H1 (cell line): ENCODE data around the gene TRAPPC3. TPM values are rescaled to one million over a fixed set of nuclear protein-coding genes. Genes with fewer than 3 reads are reported as not detected.

Experiments
- ASH2L ChIP-seq: fragments of 200-600, 300-600 bp; sonication (generic); IDR thresholded peaks from one replicate; pipeline ENCODE4 v1.7.1; 2017; ENCODE audit warnings: low read length
- ATF3 ChIP-seq: IDR thresholded peaks from 2 replicates; pipeline ENCODE4 v1.6.1; 2011; ENCODE audit warnings: low read depth, mild to moderate bottlenecking, low read length; ENCODE audit not compliant: insufficient read depth
- CHD2 ChIP-seq: IDR thresholded peaks from 2 replicates; pipeline ENCODE4 v1.6.1; 2012; ENCODE audit warnings: low read length, improper control_type of control experiment
- CREB1 ChIP-seq: IDR thresholded peaks from 2 replicates; pipeline ENCODE4 v1.6.1; 2012; ENCODE audit warnings: inconsistent platforms
- CTBP2 ChIP-seq: IDR thresholded peaks from 2 replicates; pipeline ENCODE4 v1.7.0; 2011; ENCODE audit warnings: borderline replicate concordance, mild to moderate bottlenecking, moderate library complexity, mixed read lengths, low read length; ENCODE audit not compliant: insufficient read depth, insufficient read length
- EGR1 ChIP-seq: IDR thresholded peaks from 2 replicates; pipeline ENCODE4 v1.6.1; 2011; ENCODE audit warnings: low read depth, low read length, borderline replicate concordance
- MAX ChIP-seq: IDR thresholded peaks from 2 replicates; pipeline ENCODE4 v1.6.1; 2012; ENCODE audit warnings: inconsistent platforms
- POLR2A ChIP-seq, 2 experiments: IDR thresholded peaks; 1 replicate in 1 of 2; 2 replicates in 1 of 2; pipeline ENCODE4 v1.6.1; 2011; ENCODE audit warnings: low read depth in 2 of 2, low read length in 2 of 2, mild to moderate bottlenecking in 2 of 2; ENCODE audit errors: control extremely low read depth in 1 of 2
- RBBP5 ChIP-seq: IDR thresholded peaks from 2 replicates; pipeline ENCODE4 v1.7.1; 2012; ENCODE audit warnings: low read depth, mild to moderate bottlenecking, inconsistent platforms, low read length, moderate library complexity, borderline replicate concordance
- SAP30 ChIP-seq: fragments of 300-600 bp; sonication (generic); IDR thresholded peaks from 2 replicates; pipeline ENCODE4 v1.7.1; 2012; ENCODE audit warnings: low read length, moderate library complexity, mild to moderate bottlenecking, inconsistent platforms; ENCODE audit not compliant: insufficient read depth, insufficient replicate concordance
- SIN3A ChIP-seq, 2 experiments: IDR thresholded peaks in 1 of 2; conservative IDR thresholded peaks in 1 of 2; 2 replicates each; pipeline ENCODE4 v1.6.1; 2011 to 2012; ENCODE audit warnings: low read length in 2 of 2, improper control_type of control experiment in 1 of 2, low read depth in 1 of 2, mild to moderate bottlenecking in 1 of 2
- polyA plus RNA-seq, 7 experiments: library from polyadenylated mRNA; depleted of rRNA in 3 of 7; stranded (reverse) in 5 of 7; unstranded in 2 of 7; fragments of >200 nt in 5 of 7; fragments of 200-250 nt in 2 of 7; gene quantifications; 1 replicate in 5 of 7; 2 replicates in 1 of 7; 4 replicates in 1 of 7; pipeline versions ENCODE4 v1.2.1 to v1.2.3, GENCODE V29; 2011 to 2013; ENCODE audit warnings: missing spikeins in 2 of 7, mixed read lengths in 2 of 7
- total RNA-seq: library from RNA; stranded (reverse); fragmentation: NEBNext Ultra II Directional; extraction: Animal tissue kit (Norgen Biotek cat#: 25700); gene quantifications from 2 replicates; pipeline ENCODE4 v1.2.1, GENCODE V29; 2021
- TF ChIP-seq, protein P1 (sequence below): IDR thresholded peaks from 2 replicates; pipeline ENCODE4 v1.6.1; 2012; ENCODE audit warnings: low read length, inconsistent platforms

The TRAPPC3 gene
- total and polyA plus RNA-seq, 2 of the 8 experiments (the other 6 are each of a cell fraction or from before 2014, with no cell fraction given), result 47.8 to 51.0 TPM

GRCh38 chr1:36156329-36157114 is 7.2 kb upstream of the TRAPPC3 start (continued):
- TF ChIP-seq CTBP2 (peak; percentile 73), RBBP5 (peak; percentile 84; the same call in 1 of the 2 replicates), SAP30 (no peak), CREB1 (0 out of 2 replicates have a peak, but pooled peaks have one; percentile 24), ATF3 (no peak), ASH2L (peak; percentile 82), SIN3A (conservative IDR thresholded peaks at IDR 0.05 in 1 of 2, IDR thresholded peaks at IDR 0.05 in 1 of 2; ENCODE audit: low read depth in 1 of 2, low read length in 2 of 2) (peak; percentile 57 to 65; a peak in 1 of 4 replicates), MAX (peak; percentile 71; the same call in 1 of the 2 replicates), POLR2A (IDR thresholded peaks at IDR 0.05; ENCODE audit: control extremely low read depth in 1 of 2, low read depth in 2 of 2, low read length in 2 of 2) (0 out of 3 replicates have a peak, but pooled peaks of 1 of the 2 experiments have one; percentile 12), CHD2 (no peak), EGR1 (peak; percentile 84)
- TF ChIP-seq, protein P1, sequence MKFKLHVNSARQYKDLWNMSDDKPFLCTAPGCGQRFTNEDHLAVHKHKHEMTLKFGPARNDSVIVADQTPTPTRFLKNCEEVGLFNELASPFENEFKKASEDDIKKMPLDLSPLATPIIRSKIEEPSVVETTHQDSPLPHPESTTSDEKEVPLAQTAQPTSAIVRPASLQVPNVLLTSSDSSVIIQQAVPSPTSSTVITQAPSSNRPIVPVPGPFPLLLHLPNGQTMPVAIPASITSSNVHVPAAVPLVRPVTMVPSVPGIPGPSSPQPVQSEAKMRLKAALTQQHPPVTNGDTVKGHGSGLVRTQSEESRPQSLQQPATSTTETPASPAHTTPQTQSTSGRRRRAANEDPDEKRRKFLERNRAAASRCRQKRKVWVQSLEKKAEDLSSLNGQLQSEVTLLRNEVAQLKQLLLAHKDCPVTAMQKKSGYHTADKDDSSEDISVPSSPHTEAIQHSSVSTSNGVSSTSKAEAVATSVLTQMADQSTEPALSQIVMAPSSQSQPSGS, result no peak
